NCI-H1092 (cell line): ENCODE measurements around the gene RAD54L.
"Not testable (repeated sequence)": the region's sequence is repeated elsewhere in the genome, so short reads cannot be mapped to it uniquely, and the experiment has no call there.

Experiments used
- DNase-seq: peaks from one replicate; lab custom pipeline; 2025; lab: John Stamatoyannopoulos, UW

Gene RAD54L

DNA sequence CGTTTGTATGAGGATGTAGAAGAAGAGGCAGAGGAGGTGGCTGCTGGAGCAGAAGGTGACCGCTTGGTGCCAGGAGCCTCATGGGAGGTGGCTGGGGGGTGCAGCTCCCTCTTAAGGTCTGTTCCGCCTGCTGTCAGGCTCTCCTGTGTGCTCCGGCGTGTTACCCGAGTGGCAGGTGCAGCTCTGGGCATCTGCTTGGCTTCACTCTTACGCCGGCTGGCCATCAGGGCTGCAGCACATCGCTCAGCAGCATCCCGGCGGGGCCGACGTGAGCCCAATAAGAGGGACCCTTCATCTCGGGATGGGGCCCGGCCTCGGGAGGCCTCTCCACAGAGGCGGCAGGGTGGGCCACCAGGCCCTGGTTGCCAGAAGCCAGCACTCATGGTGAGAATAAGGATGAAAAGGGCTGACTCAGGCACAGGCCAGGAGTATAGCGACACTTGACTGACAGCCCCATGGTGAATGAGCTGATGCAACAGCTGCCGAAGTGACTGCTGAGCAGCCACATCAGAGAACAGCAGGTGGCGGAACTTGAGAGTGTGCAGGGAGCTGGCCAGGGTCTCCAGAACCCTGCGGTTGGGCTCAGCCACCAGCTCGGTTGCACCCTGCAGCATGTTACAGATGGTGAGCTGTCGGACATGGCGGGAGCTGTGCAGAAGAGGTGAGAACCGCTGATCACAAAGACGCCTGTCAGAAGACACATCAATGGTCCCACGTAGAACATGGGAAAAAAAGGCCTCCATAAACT is 38.3 kb downstream of the RAD54L start:
- no peak for DNase-seq

DNA sequence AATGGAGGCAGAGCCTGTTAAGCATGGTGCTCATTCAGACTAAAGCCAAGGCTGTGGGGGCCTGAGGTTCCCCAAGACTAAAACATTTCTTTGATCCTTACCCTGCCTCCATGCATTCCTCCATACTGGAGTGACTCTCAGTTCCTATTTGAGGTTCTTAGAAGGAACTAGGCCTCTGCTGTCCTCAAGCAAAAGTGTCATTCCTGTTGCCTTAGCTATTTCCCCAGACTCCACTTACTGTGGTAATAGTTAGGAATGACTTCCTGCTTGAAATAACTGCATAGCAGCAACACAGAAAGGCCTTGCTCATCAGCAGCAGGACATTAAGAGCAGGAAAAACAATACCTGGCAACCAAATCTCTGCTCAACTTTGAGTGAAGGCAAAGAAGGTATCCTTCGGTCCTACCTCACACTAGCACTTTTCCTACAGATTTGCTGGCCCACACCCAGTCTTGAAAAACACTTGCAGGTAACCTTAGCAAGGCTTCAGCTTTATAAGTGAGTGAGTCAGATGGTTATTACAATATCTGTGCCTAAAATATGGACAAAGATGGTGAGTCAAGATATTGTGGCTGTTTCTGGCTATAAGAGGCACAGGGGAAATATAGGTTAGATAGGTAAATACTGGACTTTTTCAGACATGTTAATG is 41.0 kb downstream of the RAD54L start:
- no peak for DNase-seq

DNA sequence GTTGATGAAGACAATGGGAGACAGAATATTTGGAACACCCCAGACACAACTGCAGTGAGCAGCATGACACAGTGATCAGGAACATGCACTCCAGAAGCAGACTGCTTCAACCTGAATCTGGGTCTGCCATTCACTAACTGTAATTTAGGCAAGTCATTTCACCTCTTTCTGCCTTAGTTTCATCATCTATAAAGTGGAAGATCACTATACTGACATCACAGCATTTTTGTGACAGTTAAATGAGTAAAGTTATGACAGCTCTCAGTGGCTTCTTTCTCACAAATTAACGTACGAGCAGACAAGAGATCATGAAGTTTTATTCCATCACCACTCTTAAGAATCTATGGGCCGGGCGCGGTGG is 41.6 kb downstream of the RAD54L start:
- DNase-seq = no peak

- no peak for DNase-seq
These were observed 42.4 kb downstream of the RAD54L start for GRCh38 chr1:46289976-46290375.

- DNase-seq = no peak
These were observed 47.7 kb downstream of the RAD54L start for GRCh38 chr1:46295306-46295705.

DNA sequence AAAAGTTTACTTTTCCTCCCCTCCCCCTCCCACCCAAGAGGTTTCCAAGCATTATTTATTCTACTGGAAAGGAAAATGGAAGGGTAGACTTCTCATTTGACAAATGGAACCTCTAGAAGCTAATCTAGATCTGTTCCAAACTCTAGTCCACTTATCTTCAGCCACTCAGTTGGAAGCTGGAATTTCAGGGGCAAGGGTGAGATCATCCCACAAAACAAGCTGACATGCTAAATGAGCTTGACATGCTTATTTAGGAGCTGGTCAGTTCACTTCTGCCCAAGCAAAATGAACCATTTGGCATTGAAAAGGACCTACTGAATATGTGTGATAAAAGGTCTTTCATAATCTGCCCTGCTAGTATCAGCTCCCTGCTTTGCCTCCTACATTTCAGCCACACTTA is 50.8 kb downstream of the RAD54L start:
- DNase-seq = no peak

GRCh38 chr1:46300673-46301405 is 53.3 kb downstream of the RAD54L start:
- no peak for DNase-seq

DNA sequence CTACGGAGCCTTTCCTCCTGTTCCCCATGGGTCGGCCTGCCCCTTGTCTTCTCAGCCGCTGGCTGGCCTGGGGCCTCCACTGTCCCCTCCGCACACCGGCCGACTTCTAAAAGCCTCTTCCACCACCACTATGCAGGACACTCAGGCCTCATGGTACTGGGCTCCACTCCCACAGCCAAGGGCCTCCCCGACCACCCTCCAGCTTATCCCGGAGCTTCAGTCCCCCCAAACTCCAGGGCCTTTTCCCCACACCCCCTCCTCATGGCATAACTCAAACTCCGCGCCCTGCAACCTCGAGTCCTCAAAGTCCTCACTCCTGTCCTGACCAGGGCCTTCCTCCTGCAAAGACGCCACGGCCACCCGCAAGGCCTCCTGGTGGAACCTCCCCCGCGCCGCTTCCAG is 53.8 kb downstream of the RAD54L start:
- no peak for DNase-seq

DNA sequence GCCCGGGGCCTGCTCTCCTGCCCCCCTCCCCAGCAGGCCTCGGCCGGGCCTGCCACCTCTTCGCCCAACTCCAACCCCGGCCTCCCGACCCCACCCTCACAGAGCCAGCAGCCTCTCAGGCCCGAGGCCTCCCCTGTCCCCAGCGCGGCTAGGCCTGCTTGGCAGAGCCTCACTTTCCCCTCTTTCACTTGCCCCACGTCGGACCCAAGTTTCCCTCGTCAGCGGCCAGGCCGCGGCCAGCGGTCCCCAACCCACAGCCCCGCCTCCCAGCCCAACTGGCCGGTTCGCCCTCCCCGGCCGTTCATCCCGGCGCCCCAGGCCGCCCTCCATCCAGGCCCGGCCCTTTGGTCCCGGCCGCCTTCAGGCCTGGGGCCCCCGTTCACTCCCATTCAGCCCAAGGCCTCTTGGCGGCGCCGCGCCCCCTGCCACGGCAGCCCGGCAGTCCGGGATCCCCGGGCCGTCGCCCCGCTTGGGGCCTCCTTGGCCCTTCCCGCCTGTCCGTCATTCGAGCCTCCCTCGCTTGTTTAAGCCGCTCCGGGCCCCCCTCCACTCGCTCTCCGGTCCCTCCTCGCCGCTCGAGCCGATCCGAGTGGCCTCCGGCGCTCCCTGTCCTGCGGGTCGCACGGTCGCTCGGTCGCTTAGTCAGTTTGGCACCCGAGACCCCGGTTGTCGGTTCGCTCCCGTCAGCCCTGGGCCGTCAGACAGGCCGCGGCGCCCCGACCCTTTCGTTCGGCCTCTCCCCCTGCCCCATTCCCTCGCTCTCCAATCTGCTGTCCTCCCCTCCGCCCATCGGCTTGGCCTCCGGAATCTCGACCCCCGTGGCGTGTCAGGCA is 54.5 kb downstream of the RAD54L start:
- no peak for DNase-seq

- DNase-seq = no peak
These were observed 55.1 kb downstream of the RAD54L start for GRCh38 chr1:46302641-46303037.

GRCh38 chr1:46303038-46303871 is 55.7 kb downstream of the RAD54L start, which contains the start of the genes LRRC41 and UQCRH:
Gene LRRC41, minus strand, starts transcription at chr1:46303616. Its CDS starts 294 bp downstream, at chr1:46303322.
Gene UQCRH, plus strand, starts transcription at chr1:46303698. Its CDS starts 69 bp downstream, at chr1:46303767.
- DNase-seq = peak; percentile 75

- no peak for DNase-seq
These were observed 56.3 kb downstream of the RAD54L start for GRCh38 chr1:46303872-46304326.

DNA sequence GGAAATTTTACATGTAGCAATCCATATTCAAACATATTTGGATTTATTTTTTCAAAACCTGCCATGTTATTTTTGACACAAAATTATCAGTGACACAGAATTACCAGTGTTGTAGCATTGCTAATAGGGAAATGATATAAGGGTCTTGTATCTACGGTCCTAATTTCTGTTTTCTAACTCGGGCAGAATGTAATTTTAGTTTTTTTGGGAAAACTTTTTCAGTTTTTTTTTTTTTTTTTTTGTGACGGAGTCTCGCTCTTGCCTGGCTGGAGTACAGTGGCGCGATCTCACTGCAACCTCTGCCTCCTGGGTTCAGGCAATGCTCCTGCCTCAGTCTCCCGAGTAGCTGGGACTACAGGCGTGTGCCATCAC is 58.6 kb downstream of the RAD54L start:
- no peak for DNase-seq

- no peak for DNase-seq
These were observed 62.0 kb downstream of the RAD54L start for GRCh38 chr1:46309401-46310159.

GRCh38 chr1:46310321-46310720 is 62.8 kb downstream of the RAD54L start:
- no peak for DNase-seq

GRCh38 chr1:46315669-46316403 is 68.3 kb downstream of the RAD54L start:
- no peak for DNase-seq

- no peak for DNase-seq
These were observed 69.8 kb downstream of the RAD54L start for GRCh38 chr1:46317323-46317722.

DNA sequence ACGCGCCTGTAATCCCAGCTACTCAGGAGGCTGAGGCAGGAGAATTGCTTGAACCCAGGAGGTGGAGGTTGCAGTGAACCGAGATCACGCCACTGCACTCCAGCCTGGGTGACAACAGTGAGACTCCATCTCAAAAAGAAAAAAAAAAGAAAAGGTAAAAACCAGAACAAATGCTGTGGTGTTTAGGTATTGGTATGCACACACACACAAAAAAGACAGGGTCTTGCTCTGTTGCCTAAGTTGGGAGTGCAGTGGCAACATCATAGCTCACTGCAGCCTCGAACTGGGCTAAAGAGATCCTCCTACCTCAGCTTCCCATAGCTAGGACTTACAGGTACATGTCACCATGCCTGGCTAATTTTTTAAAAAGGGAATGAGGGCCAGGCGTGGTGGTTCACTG is 71.7 kb downstream of the RAD54L start:
- DNase-seq = not testable (repeated sequence)
